ENCODE data around the gene ZNF784.
A peak's percentile ranks its signal among the peaks of the same experiment; 100 is the strongest.

- TF ChIP-seq, protein P1, sequence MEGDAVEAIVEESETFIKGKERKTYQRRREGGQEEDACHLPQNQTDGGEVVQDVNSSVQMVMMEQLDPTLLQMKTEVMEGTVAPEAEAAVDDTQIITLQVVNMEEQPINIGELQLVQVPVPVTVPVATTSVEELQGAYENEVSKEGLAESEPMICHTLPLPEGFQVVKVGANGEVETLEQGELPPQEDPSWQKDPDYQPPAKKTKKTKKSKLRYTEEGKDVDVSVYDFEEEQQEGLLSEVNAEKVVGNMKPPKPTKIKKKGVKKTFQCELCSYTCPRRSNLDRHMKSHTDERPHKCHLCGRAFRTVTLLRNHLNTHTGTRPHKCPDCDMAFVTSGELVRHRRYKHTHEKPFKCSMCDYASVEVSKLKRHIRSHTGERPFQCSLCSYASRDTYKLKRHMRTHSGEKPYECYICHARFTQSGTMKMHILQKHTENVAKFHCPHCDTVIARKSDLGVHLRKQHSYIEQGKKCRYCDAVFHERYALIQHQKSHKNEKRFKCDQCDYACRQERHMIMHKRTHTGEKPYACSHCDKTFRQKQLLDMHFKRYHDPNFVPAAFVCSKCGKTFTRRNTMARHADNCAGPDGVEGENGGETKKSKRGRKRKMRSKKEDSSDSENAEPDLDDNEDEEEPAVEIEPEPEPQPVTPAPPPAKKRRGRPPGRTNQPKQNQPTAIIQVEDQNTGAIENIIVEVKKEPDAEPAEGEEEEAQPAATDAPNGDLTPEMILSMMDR (IDR thresholded peaks at IDR 0.05), result no peak
- TF ChIP-seq POLR2A (IDR thresholded peaks at IDR 0.05), result peak in 2 of 3 donors; percentile 62 to 68
Observed at GRCh38 chr19:55624109-55625003, at the start of gene ZNF784.
